ENCODE results near the gene LCE5A.
"Not testable (repeated sequence)": the region's sequence is repeated elsewhere in the genome, so short reads cannot be mapped to it uniquely, and the experiment has no call there.

Gene LCE5A

GRCh38 chr1:152517237-152517811, 6.7 kb downstream of the LCE5A start:
- DNase-seq, result no peak

DNA sequence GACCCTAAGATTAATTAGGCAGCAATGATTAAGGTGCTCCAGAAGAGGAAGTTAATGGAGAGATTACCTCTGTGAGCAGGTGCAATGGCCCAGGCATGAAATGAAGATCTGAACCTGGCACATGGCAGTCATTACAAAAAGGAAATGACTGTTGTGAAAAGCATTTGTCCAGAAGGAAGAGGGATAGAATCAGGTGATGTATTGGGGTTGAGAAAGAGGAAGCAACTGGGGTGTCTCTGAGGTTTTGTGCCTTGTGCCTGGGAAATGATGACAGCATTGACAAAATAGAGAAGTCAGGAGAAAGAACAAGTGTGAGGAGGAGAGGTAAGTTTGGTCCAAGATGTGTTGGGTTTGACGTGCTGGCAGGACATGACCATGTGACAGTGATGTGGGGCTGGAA, 9.2 kb downstream of the LCE5A start:
- no peak for DNase-seq

DNA sequence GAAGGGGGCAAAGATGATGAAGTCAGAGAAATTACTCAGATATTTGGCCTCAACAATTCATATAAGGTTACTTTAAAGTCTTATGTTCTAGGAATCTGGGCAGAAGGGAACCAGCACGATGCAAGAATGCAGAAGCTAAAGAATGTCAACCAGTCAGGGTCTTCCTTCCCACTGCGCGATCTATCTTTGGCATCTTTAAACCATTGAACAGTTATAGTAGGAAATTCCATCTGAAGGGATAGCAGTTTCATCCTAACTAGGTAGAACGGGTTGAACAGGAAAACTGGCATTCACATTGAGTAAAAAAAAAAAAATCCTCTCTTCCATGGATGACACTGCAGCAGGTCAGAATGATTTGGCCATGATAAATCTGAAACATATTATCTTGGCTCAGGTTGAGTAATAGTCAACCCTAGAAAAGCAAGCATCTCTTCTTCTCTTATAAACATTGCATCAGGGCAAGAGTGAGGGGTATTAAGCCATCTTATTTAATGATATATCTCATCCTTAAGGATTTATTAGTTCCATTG, 10.0 kb downstream of the LCE5A start:
- DNase-seq, result no peak

DNA sequence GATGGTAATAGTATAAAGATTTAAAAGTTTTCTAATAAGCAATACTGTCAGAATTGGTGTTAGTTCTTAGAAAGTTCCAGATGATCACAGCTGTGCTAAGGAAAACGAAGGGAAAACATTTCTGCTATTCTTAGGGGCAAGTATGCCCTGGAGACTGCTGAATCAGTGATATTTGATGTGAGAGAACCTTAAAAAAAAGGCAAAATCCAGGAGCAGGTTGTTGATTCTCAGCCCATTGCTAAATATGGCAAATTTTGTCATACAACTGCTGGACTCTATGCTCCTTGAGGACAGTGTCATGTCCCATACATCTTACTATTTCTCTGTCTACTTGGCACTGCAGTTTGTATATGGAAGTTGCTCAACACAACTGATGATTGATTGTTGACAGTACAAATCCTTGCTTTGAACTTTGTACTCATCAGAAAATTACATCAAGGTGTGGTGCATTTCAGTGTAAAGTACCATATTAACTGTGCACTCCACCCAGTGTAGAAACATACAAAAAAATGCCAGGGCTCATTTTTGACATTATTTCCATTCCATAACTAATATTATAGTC, 14.6 kb downstream of the LCE5A start:
- no peak for DNase-seq

DNA sequence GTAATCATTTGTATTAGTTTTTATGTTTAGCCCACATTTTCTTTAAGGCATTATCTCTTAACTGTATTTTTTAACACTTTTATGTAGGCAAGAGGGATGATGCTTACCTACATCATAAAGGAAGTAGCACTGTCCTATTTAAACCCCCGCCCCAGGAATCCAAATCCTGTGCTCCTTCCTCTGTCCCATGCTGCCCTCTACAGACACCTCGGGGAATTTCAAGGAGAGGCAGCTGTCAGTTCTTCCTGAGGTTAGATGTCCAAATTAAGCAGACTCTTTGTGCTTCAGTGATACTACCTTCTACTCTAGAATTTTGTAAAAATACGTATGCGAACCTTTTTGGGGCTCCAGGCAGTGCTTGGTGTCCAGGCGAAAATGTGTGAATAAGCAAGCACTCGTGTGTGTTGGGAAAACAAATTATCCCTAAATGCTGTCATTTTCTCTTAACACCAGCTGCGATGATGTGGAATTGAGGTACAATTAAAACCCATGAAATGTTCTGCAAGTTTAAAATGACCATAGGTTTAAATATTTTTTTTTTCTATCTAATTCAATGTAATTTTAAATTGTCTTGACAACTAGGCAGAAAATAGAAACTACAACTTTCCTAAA, 22.8 kb downstream of the LCE5A start:
- DNase-seq, result peak in 1 of 5 donors; percentile 10

DNA sequence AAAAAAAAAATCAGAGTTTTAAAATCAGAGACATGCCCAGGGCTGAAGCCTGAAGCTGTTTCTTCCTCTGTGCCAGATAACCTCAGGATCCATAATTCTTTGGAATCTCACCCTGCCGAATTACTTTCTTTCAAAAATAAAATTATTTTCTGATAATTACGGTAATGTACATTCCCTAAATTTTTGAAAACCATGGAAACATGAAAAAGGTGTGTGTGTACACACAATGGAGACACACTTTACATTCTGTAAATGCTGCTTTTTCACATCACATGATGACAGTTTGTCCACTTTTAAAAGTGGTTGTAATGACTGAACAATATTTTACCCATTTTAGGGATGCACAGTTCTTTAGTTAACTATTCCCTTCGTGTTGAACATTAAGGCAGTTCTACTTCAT, 25.2 kb downstream of the LCE5A start:
- no peak for DNase-seq

DNA sequence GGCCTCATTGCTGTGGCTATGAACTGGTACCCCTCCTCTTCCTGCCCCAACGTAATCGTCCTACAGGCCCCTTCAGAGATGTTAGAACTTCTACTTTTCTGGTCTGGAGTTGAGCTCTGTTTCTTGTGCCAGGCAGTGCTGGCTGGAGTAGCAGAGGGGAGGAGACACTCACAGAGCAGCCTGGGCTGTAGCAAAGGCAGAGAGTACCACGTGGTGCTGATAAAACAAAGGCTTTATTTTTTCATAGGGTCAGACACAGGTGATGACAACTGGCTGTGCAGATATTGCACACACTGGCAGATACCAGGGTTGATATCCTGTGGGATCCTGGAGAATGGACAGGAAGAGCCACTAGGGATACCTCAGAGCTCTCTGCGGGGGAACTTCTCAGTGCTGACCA, 26.9 kb downstream of the LCE5A start:
- no peak for DNase-seq

DNA sequence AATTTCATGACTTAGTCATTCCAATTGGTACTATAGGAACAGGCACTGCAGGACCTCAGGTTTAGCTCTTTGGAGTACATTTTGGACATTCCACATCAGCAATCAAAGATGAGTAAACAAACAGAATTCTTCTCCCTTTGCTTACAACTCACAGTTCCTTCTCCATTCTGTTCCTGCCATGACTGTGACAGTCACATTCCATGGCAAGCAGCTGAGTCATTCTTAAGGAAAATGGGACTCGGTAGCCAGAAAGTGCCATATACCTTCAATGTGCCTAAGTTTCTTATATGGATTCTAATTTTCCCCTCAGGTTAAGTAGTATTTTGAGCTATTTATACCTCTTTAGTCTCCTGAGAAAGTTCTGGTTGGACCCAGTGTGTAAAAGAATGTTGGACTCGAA, 29.3 kb downstream of the LCE5A start:
- DNase-seq, result no peak

GRCh38 chr1:152543820-152544219, 33.2 kb downstream of the LCE5A start:
- DNase-seq, result no peak

- DNase-seq, result no peak
These were observed 36.1 kb downstream of the LCE5A start for GRCh38 chr1:152546704-152547103.

GRCh38 chr1:152548358-152548757, 37.8 kb downstream of the LCE5A start:
- DNase-seq, result not testable (repeated sequence)

Measured in T-helper 1 cell (primary cell).